GM19023 (cell line): ENCODE results near the gene ADISSP.

Source experiments
- ATAC-seq: cut with Tn5 transposase; IDR thresholded peaks from one replicate; pipeline ENCODE4 v1.9.1; 2021; ENCODE audit warnings: mild to moderate bottlenecking, moderate library complexity; ENCODE audit not compliant: unreplicated experiment

ADISSP gene

GRCh38 chr20:3739926-3740451, 27.6 kb downstream of the ADISSP start:
- no peak for ATAC-seq

GRCh38 chr20:3739054-3739925, 28.3 kb downstream of the ADISSP start:
- ATAC-seq = no peak

DNA sequence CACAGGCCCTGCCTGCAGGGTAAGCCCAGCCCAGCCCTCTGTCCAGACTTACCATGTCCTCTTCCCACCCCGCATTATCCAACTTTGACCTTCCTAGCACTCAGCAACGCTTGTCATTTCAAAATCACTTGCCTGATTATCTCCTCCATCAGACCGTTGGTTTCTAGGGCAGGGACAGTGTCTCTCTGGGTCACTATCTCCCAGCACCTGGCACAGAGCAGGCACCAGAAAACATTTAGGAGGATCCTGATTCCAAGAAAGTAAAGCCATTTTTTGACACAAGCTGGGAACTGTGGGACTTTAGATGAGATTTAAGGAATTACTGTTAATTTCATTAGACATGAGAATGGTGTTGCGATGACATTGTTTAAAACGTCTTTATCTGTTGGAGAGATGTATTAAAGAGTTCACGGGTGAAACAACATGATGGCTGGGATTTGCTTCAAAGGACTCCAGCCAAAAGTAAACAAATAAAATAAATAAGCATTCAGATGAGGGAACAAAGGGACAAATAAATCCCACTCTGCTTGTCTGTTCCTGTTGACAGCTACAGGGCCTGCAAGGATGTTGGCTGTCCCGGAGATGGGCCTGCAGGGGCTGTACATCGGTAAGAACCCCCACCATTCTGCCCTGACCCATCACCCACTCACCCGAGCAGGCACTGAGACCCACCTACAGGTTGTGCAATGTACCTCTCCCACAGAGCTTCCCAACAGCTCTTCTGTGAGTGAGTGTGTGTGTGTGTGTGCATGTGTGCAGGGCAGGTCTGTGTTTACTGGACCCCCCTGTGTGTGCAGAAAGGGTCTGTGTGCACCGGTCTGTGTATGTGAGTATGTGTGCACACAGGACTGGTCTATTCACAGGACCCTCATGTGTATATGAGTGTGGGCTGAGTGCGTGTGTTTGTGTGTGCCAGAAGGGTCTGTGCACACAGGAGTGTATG, 29.2 kb downstream of the ADISSP start:
- no peak for ATAC-seq

DNA sequence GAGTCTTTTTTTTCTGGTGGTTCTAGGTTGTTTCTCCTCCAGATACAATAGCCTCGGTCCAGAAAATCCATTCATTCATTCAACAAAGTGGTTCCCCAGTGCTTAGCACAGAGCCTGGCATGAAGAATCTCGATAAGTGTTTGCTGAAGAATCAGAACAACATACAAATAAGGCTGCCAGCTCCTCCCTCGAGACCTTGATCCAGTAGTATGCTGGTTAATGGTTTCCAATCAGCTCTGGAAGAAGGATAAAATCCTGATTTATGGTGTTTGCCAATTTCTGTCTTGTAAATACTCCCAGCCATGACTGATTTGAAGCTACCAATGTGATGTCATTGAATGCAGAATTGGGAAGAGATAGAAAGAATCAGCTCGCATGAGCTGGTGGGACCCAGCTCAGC, 31.8 kb downstream of the ADISSP start:
- ATAC-seq = no peak

- ATAC-seq = no peak
These were observed 33.3 kb downstream of the ADISSP start for GRCh38 chr20:3734111-3734843.

DNA sequence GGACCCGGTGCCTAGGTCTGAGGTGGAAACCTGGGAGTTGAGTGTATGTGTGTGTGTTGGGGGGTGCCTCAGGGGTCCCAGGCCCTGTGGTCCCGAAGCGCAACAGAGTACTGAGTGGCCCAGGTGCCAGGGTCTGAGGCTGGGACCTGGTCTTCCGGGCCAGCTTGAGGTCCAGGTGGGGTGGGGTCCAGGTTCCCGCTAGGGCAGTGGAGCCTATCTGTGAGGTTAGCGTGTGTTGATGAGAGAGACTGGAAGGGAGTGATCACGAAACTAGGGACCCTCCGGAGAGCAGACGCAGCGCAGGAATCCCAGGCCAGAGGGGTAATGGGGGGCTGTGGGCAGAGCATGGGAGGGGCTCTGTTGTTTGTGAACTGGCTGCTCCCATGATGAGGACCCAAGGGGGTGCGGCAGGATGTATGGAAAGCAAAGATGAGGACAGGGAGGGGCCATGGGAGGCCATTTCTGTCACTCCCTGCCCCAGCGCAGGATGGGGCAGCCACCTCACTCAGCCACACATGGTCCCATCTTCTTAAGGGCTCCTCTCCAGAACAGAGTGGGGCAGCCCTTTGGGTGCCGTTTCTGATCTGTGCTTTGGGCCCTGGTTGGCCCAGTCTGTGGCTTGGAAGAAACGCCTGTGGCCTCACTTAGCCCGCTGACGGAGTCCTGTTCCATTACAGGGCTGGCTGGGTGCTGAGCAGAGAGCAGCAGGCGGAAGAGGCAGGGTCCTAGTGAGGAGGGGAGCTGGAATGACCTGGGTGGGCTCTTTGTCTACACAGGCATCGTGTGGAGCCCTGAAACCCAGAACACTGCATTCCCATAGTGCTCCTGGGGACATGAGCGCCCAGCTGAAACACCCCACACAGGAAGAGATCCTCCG, 34.2 kb downstream of the ADISSP start:
- ATAC-seq = no peak

DNA sequence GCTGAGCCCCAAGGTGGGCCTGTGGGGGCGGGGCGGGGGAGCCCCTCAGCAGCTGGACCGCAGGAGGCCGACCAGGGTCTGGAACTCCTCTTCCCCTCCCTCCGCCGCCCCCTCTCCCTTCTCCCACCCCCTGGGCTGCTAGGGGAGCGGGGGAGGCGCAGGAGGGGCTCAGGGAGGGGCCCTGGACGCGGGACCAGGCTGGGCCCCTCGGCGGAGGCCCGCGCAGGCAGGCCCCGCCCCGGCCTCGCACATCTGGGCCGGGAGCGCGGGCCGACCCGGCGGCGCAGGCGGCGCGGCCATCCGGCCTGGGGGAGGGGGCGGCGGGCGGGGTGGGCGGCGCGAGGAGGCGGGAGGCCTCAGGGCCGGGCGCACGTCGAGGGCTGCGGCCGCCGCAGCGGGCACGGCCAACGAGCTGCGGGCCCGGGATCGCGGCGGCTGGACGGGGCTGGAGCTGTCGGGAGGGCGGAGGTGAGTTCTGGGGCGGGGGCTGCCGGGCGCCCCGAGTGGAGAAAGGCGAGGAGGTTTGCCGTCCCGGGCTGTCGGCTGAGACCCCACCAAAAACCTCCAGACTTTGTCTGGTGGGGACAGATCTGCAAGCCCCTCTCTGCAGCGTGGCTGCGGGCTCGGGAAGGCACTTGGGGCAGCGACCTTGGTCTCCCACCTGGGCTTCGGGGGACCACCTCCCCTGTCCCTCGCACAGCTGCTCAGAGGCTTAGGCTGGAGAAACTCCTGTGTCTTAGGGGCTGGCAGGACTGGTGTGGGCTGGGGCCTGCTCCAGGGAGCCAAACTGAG, 35.0 kb downstream of the ADISSP start, which contains the start of gene HSPA12B:
Gene HSPA12B (plus strand): TSS at position 359 of the 792 bp plus-strand sequence. CDS start 5,990 bp downstream, outside the sequence.
- ATAC-seq = no peak

- ATAC-seq = no peak
These were observed 35.6 kb downstream of the ADISSP start for GRCh38 chr20:3731944-3732326.

DNA sequence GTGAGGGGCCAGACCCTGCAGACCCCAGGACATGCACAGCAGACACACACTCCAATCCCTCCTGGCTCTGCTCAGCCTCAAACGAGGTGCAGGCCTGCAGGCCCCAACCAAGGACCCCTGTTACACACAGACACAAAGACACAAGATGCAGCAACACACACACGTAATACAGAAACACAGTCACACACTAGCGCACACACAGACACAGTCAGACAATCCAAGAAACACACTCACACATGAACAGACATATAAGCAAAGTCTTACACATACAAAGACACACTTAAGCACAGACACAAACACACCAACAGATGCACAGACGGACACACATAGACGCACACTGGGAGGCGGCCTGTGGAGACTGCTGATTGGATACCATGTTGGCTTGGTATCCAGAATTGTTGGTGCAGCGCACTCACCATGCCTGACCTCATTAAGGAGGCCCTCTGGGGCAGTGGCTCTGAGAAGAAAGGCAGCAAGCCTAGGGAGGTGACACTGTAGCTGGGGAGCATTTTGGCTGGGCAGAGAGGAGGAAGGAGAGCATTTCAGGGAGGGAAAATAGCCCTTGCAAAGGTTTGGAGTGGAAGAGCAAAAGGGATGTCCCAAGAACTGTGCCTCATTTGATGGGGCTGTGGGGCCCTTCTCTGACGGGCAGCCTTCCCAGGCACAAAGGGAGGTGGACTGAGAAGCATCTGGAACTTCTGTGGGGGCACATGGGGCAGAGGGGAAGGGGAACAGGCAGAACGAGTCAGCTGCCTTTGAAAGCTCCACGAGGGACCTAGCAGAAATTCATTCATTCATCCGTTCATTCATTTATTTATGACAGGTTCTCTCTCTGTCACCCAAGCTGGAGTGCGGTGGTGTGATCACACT, 36.5 kb downstream of the ADISSP start:
- no peak for ATAC-seq

GRCh38 chr20:3729811-3730540, 37.6 kb downstream of the ADISSP start:
- no peak for ATAC-seq

DNA sequence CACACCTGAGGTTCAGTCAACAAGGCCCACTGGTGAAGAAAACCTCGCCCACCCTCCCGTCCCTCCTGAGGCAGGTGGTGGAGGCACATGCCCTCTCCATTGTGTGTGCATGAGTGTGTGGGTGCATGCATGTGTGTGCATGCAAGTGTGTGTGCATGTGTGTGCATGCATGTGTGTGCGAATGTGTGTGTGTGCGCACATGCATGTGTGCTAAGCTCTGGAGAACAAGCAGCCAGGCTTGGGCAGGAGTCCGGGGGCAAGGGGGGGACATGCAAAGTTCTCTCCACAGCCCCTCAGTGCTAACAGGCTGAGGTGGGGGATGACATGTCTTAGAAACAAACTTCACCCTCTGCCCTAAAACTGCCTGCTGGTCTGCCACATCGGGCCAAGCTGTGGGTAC, 38.2 kb downstream of the ADISSP start:
- ATAC-seq = no peak

GRCh38 chr20:3728876-3729275, 38.7 kb downstream of the ADISSP start:
- no peak for ATAC-seq

DNA sequence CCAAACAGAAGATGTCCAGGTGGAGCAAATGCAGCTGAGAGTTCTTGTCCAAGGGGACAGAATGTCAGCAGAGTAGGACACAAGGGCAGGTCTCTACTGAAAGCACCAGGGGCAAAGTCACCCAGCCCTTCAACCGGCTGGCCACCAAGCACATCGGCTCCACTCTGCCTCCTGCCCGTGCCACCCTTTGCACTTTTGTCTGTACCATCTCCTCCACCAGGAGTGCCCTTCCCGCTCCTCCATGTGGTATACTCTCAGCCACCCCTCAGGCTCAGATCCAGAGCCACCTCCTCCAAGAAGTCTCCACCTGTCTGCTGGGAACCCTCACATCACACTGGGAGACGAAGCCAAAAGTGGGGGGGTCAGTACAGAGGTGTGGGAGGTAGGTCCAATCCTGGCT, 39.2 kb downstream of the ADISSP start:
- no peak for ATAC-seq

GRCh38 chr20:3727401-3728021, 40.0 kb downstream of the ADISSP start:
- ATAC-seq = no peak

DNA sequence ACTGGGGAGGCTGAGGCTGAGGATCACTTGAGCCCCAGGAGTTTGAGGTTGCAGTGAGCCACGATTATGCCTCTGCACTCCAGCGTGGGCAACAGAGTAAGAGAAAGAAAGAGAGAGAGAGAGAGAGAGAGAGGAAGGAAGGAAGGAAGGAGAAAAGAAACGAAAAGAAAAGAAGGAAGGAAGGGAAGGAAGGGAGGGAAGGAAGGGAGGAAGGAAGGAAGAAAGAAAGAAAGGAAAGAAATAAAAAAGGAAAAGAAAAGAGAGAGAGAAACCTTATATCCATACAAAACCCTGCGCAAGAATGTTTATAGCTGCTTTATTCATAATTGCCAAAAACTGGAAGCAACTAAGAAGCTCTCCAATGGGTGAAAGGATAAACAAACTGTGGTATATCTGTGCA, 43.2 kb downstream of the ADISSP start:
- ATAC-seq = no peak

- no peak for ATAC-seq
These were observed 44.3 kb downstream of the ADISSP start for GRCh38 chr20:3723284-3723683.

- no peak for ATAC-seq
These were observed 45.6 kb downstream of the ADISSP start for GRCh38 chr20:3721912-3722311.
